GM12874 (cell line): ENCODE results near the gene NUDT5.

ENCODE experiments used
- CTCF ChIP-seq: IDR thresholded peaks from 2 replicates; pipeline ENCODE4 v1.5.1; 2011; ENCODE audit warnings: low read depth, mild to moderate bottlenecking, control low read depth, low read length, moderate library complexity; ENCODE audit not compliant: insufficient read depth

The NUDT5 gene

GRCh38 chr10:12129222-12130111 is 66.2 kb downstream of the NUDT5 start, which contains the start of gene SEC61A2:
SEC61A2 (plus strand) TSS chr10:12129677; CDS start chr10:12129788, 111 bp downstream.
- no peak for TF ChIP-seq CTCF

GRCh38 chr10:12121673-12122072 is 74.0 kb downstream of the NUDT5 start:
- no peak for TF ChIP-seq CTCF
